HG03439 (cell line): ENCODE data around the gene MAGEE2.
"Not testable (repeated sequence)": the region's sequence is repeated elsewhere in the genome, so short reads cannot be mapped to it uniquely, and the experiment has no call there.

ENCODE experiments used
- ATAC-seq: cut with Tn5 transposase; IDR thresholded peaks from one replicate; pipeline ENCODE4 v1.9.1; 2021; ENCODE audit warnings: mild to moderate bottlenecking, moderate library complexity; ENCODE audit not compliant: unreplicated experiment

The MAGEE2 gene

GRCh38 chrX:75784680-75785491 is at the start of gene MAGEE2:
TSS of gene MAGEE2 (minus strand) at chrX:75785254. CDS start at chrX:75785051, 203 bp downstream.
- ATAC-seq = no peak

- no peak for ATAC-seq
Measured at GRCh38 chrX:75786290-75786689, 1.2 kb upstream of the MAGEE2 start.

- no peak for ATAC-seq
Measured at GRCh38 chrX:75781611-75782010, 3.4 kb downstream of the MAGEE2 start.

- not testable (repeated sequence) for ATAC-seq
Measured at GRCh38 chrX:75768063-75768462, 17.0 kb downstream of the MAGEE2 start.

- ATAC-seq = no peak
Measured at GRCh38 chrX:75748431-75748830, 36.6 kb downstream of the MAGEE2 start.

- peak; percentile 82 for ATAC-seq
Measured at GRCh38 chrX:75746891-75747639, 38.0 kb downstream of the MAGEE2 start.
